Measurements from ENCODE around the gene ERCC6.

- peak in 5 of 6 experiments; percentile 43 to 66 (median 44) for TF ChIP-seq CTCF (IDR thresholded peaks at IDR 0.05)
- no peak for TF ChIP-seq POLR2A (IDR thresholded peaks at IDR 0.05)
Observed at GRCh38 chr10:49512121-49512809, 26.7 kb downstream of the ERCC6 start.
